ACC112 (cell line): Measurements from ENCODE around the gene MGST1.

Source experiments
- H2AFZ ChIP-seq: fragments of 200-600 bp; sonication (generic); one replicate; pipeline ENCODE4 v1.6.0; 2017; ENCODE audit warnings: antibody characterized with exemption, low read length; ENCODE audit not compliant: unreplicated experiment
- H3K27ac ChIP-seq: fragments of 200-600 bp; sonication (generic); 2 replicates; pipeline ENCODE4 v1.5.1; 2014; ENCODE audit warnings: low read depth, mild to moderate bottlenecking, antibody characterized with exemption, low read length, moderate library complexity
- H3K27me3 ChIP-seq: fragments of 200-600 bp; sonication (generic); 2 replicates; pipeline ENCODE4 v1.6.1; 2014; ENCODE audit warnings: mild to moderate bottlenecking, antibody characterized with exemption, low read length, moderate library complexity, mixed read lengths; ENCODE audit not compliant: insufficient read depth
- H3K36me3 ChIP-seq: fragments of 200-600 bp; sonication (generic); 2 replicates; pipeline ENCODE4 v1.6.1; 2016; ENCODE audit warnings: mild to moderate bottlenecking, antibody characterized with exemption, low read length, moderate library complexity, mixed read lengths; ENCODE audit not compliant: insufficient read depth
- H3K4me1 ChIP-seq: fragments of 200-600 bp; sonication (generic); one replicate; pipeline ENCODE4 v1.6.1; 2016; ENCODE audit warnings: low read length, mixed read lengths; ENCODE audit not compliant: insufficient read depth, unreplicated experiment, control insufficient read depth
- H3K4me3 ChIP-seq: fragments of 200-600 bp; sonication (generic); 2 replicates; pipeline ENCODE4 v1.5.1; 2014; ENCODE audit warnings: mild to moderate bottlenecking, low read depth, low read length
- H3K79me2 ChIP-seq: fragments of 200-600 bp; sonication (generic); one replicate; pipeline ENCODE4 v1.6.0; 2016; ENCODE audit warnings: low read length; ENCODE audit not compliant: control insufficient read depth, unreplicated experiment, insufficient read depth

Gene MGST1, protein sequence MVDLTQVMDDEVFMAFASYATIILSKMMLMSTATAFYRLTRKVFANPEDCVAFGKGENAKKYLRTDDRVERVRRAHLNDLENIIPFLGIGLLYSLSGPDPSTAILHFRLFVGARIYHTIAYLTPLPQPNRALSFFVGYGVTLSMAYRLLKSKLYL

DNA sequence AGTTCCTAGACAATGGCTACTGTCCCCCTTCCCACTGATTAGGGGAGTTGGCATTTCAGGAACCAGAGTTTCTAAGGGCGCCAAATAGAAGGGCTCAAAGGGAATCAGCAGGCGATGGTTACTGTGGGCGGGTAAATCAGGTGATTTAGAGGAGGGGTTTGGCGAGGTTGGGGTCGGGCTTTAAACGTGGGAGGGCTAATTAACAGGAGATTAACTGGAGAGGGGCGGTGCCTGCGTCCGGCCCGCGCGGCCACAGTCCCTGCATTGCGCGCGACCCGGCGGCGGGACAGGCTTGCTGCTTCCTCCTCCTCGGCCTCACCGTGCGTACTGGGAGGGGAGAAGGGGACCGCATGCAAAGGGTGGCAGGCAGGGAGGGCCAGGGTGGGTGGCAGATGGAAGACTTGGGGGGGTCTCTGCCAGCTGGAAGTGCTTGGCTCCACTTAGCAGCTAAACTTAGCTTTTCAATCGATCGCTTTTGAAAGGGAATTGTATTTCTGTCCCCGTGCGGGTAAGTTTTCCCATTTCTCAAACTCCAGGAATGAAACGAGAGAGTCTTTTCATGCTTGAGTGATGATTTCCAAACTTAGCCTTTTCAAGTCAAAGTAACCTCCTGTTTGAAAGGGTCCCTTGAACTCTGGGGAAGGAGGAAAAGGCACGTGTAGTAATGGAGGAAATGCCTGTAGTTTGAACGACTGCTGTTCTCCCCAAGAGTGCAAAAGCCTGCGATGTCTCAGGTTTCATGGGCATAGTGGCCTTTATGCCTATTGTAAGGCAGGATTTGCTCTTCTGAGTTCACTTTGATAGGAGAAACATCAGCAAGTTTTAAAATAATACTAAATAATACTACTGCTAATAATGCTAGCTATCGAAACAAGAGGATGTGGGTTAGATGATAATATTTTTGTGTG is at the start of gene MGST1:
TSS of gene MGST1 (plus strand) at position 255 of the 908 bp plus-strand sequence. CDS start 6,608 bp downstream, outside the sequence.
- Histone ChIP-seq H3K27ac (peak within 1 kb of the TSS; percentile 97), H3K4me1 (peaks cover 49% of the 10 kb centered on the region), H3K27me3 (no peaks in the 10 kb centered on the region), H2AFZ (peak within 1 kb of the TSS; percentile 32), H3K4me3 (peak within 1 kb of the TSS; percentile 80), H3K79me2 (peaks cover 50% of the 10 kb centered on the region), H3K36me3 (peaks cover 7% of the 10 kb centered on the region; the same call in 1 of the 2 replicates)

DNA sequence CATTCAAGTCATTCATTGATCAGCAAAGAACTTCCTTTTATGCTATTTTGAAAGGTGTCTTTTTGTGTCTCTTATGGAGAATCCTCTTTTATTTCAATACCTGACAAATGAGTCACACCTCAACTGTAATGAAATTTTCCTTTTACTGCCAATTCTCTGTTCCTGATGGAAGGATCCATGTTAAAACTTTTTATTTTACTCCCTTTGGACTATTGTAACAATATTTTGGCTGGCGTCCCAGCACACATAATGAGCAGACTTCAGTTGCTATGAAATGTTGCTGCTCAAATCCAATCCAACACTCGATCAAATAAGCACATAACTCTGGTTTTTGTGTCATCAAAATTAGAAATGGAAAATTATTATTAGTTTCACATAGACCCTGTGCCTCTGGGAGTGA is 48.0 kb upstream of the MGST1 start:
- peak overlapping the region; percentile 24; the same call in 1 of the 2 replicates for H3K27ac ChIP-seq
- H3K79me2 ChIP-seq, result no peaks in the 10 kb centered on the region
- H3K4me3 ChIP-seq, result peak overlapping the region; percentile 36; the same call in 1 of the 2 replicates
- H3K36me3 ChIP-seq, result no peaks in the 10 kb centered on the region
- H2AFZ ChIP-seq, result peak overlapping the region; percentile 61
- H3K27me3 ChIP-seq, result no peaks in the 10 kb centered on the region
- peaks cover 12% of the 10 kb centered on the region for H3K4me1 ChIP-seq

DNA sequence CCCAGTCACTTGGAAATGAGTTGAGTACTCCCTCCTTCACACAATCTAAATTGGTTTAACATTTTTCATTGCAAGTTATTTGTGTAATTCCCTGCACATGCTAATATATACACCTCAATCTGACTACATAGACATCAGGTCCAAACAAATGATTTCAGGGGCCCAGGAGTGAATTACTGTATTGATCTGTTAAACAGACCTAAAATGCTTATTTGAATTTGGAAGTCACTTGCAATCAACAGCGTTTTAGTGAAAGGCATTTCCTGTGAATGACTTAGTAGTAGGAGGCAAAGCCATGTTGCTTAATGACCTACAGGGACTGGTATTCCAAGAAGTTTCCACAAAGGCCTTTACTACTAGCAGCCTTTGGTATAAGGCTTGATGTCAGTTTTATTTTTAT is 47.3 kb upstream of the MGST1 start:
- H3K27ac ChIP-seq, result peak overlapping the region; percentile 24; the same call in 1 of the 2 replicates
- peak overlapping the region; percentile 36; the same call in 1 of the 2 replicates for H3K4me3 ChIP-seq
- peak overlapping the region; percentile 61 for H2AFZ ChIP-seq
- no peaks in the 10 kb centered on the region for H3K36me3 ChIP-seq
- H3K79me2 ChIP-seq, result no peaks in the 10 kb centered on the region
- H3K4me1 ChIP-seq, result peaks cover 12% of the 10 kb centered on the region
- H3K27me3 ChIP-seq, result no peaks in the 10 kb centered on the region

DNA sequence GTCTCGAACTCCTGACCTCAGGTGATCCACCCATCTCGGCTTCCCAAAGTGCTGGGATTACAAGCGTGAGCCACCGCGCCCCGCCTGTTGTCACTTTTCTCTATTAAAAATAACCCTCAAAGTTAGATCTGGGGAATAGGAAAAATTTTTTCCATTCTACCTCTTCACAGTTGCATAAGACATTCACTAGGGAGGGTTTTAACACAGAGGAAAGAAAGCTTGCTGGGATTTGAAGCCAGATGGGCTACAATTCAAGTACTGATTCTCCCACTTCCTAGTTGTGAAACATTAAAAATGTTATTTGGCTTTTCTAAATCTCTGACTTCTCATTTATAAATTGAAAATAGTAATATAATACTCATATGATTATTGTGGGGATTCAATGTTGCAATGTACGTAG is 46.7 kb upstream of the MGST1 start:
- Histone ChIP-seq H3K36me3 (no peaks in the 10 kb centered on the region), H3K4me3 (no peak overlapping the region), H3K4me1 (peaks cover 12% of the 10 kb centered on the region), H3K27ac (no peak overlapping the region), H3K27me3 (no peaks in the 10 kb centered on the region), H3K79me2 (no peaks in the 10 kb centered on the region), H2AFZ (no peak overlapping the region)

DNA sequence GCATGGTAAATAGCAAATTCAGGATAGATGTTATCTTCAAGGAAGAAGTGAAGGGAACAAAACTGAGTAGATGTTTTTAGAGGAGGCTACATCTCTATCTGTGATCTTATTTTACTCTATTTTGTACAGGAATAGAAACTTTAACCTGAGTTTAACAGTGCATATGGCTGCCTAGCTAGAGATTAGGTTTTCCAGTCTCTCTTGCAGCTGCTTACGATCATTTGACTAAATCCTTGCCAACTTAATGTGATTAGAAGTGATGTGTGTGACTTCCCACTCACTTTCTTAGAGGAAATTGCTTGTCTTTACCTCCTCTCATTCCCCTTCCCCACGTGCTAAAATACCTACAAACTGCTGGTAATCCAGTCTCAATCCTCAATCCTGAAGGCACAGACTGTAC is 43.5 kb upstream of the MGST1 start:
- Histone ChIP-seq H3K27ac (no peak overlapping the region), H3K4me1 (peaks cover 12% of the 10 kb centered on the region), H3K79me2 (no peaks in the 10 kb centered on the region), H2AFZ (no peak overlapping the region), H3K27me3 (no peaks in the 10 kb centered on the region), H3K36me3 (no peaks in the 10 kb centered on the region), H3K4me3 (no peak overlapping the region)

DNA sequence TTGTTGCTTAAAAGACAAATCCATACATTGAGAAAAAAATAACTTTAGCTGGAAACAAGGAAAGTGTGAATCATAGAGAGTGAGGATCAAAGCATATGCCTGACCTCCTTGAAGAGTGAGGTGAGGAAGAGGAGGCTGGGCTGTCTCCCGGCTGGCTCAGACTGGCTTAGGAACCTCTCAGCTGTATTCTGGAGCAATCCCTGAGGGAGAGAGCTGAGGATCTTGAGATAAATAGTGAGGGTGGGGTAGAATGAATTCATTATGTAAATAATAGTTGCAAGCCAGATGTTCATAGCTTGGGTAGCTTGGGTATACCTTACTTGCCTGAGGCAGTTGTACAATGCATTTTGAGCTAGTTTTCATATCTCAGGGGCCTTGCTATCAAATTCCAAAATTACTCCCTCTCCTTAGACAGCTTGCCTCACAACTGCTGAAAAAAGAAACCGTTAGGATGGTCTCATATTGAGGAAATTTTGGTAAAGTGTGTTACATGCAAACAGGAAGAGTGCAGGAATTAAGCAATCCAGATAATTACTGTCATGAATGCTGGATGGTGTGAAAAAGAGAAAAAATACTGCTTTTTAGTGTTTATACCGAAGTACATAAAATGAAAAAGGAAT is 39.5 kb upstream of the MGST1 start:
- H3K36me3 ChIP-seq, result no peaks in the 10 kb centered on the region
- no peak overlapping the region for H3K27ac ChIP-seq
- no peaks in the 10 kb centered on the region for H3K4me1 ChIP-seq
- H3K4me3 ChIP-seq, result no peak overlapping the region
- no peaks in the 10 kb centered on the region for H3K27me3 ChIP-seq
- no peak overlapping the region for H2AFZ ChIP-seq
- H3K79me2 ChIP-seq, result no peaks in the 10 kb centered on the region

DNA sequence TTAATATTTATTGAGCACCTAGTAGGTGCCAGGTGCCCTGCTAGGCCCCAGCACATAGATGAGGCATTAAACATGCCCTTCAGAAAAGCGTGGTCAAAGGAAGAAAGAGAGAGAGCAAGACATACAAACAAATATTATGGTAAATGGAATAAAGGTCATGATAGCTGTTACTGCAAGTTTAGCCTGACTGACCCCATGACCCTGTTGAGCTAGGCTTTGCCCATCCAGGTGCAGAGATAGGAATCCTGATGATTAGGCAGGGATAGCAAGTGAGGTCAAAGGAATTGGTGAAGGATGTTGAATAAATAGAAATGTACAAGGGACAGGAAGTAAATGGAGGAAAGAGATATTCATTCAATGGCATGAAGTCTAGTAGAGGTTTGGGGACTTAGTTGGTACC is 36.5 kb upstream of the MGST1 start:
- Histone ChIP-seq H3K27ac (no peak overlapping the region), H2AFZ (no peak overlapping the region), H3K36me3 (no peaks in the 10 kb centered on the region), H3K4me3 (no peak overlapping the region), H3K27me3 (no peaks in the 10 kb centered on the region), H3K79me2 (no peaks in the 10 kb centered on the region), H3K4me1 (no peaks in the 10 kb centered on the region)

DNA sequence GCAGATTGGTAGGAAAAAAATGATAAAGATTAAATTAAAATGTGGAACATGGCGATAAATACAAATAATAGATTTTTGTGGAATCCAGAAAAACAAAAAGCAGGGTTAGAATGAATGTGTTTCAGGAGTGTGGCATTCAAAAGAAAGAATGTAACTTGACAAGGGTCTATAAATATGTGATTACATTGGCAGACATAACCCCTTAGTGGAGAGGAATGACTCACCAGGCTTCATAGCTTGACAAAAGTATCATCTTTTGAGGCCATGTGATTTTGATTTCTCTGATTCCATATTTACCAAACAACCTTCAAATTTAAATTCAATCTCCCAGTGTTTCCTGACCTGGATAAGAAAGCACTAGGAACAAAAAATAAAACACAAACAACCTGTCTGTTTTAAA is 24.4 kb upstream of the MGST1 start:
- no peaks in the 10 kb centered on the region for H3K79me2 ChIP-seq
- H3K4me1 ChIP-seq, result peaks cover 12% of the 10 kb centered on the region
- no peak overlapping the region for H3K27ac ChIP-seq
- H3K36me3 ChIP-seq, result no peaks in the 10 kb centered on the region
- H3K4me3 ChIP-seq, result no peak overlapping the region
- H3K27me3 ChIP-seq, result no peaks in the 10 kb centered on the region
- no peak overlapping the region for H2AFZ ChIP-seq

DNA sequence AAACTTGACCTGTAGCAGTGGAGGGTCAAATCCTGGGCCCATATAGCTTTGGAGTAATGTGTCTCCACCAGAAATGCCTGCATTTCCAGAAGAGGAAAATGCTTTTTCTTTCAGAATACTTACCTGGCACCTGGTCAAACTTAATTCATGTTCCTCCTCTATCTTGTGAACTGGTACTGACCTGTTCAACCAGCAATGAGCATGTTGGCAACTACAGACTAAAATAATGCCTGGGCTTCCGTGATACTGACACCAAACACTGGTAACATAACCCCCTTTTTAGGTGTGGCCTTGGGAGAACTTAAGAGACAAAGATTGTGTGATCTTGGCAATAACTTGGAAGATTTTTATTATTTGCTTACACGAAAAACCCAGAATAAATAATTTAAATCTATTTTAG is 23.8 kb upstream of the MGST1 start:
- H3K4me3 ChIP-seq, result no peak overlapping the region
- H3K79me2 ChIP-seq, result no peaks in the 10 kb centered on the region
- H3K4me1 ChIP-seq, result peaks cover 12% of the 10 kb centered on the region
- H2AFZ ChIP-seq, result no peak overlapping the region
- H3K36me3 ChIP-seq, result no peaks in the 10 kb centered on the region
- H3K27me3 ChIP-seq, result no peaks in the 10 kb centered on the region
- H3K27ac ChIP-seq, result no peak overlapping the region

DNA sequence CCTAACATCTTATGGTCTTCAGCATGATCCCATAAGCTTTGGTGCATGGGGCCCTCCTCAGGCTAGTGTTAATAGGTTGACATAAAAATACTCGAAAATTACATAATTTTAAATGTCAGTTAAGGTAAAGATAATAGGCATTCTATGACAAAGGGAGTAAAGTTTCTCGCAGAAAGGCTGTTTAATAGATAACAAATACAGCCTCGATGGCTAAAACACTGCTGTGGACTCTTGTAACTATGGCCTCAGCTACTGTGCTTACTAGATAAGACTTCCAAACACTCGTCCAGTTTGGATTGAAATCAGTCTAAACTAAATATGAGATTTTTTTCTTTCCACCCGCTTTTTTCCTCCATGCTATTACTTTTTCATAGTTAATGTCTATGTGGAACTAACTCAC is 23.2 kb upstream of the MGST1 start:
- no peak overlapping the region for H3K4me3 ChIP-seq
- no peaks in the 10 kb centered on the region for H3K27me3 ChIP-seq
- no peak overlapping the region for H3K27ac ChIP-seq
- no peaks in the 10 kb centered on the region for H3K36me3 ChIP-seq
- peaks cover 12% of the 10 kb centered on the region for H3K4me1 ChIP-seq
- no peak overlapping the region for H2AFZ ChIP-seq
- no peaks in the 10 kb centered on the region for H3K79me2 ChIP-seq
